Keratinocyte (primary cell): ENCODE results near the gene DSCAM. TPM values are rescaled to one million over a fixed set of nuclear protein-coding genes. Genes with fewer than 3 reads are reported as not detected.

Experiments used
- DNase-seq: peaks from one replicate; pipeline ENCODE4 v3.0.0-alpha.2; 2011; ENCODE audit warnings: low read depth, missing footprints, low spot score
- FAIRE-seq: peaks from 2 replicates; lab custom pipeline; 2011; peaks lifted over from hg19 to GRCh38; lab: Jason Lieb, UNC
- H2AFZ ChIP-seq: 2 replicates; pipeline ENCODE4 v1.6.0; 2012; ENCODE audit warnings: low read length, control low read depth, inconsistent platforms; ENCODE audit not compliant: control insufficient read depth
- H3K27ac ChIP-seq: 2 replicates; pipeline ENCODE4 v1.5.1; 2011; ENCODE audit warnings: low read length; ENCODE audit not compliant: control insufficient read depth, insufficient read depth
- H3K27me3 ChIP-seq: 3 replicates; pipeline ENCODE4 v1.6.0; 2011; ENCODE audit warnings: low read length; ENCODE audit not compliant: control insufficient read depth, insufficient read depth; ENCODE audit errors: extremely low read depth
- H3K36me3 ChIP-seq, 2 experiments: 2 replicates in 1 of 2; 3 replicates in 1 of 2; pipeline ENCODE4 v1.5.1; 2011; ENCODE audit warnings: low read length in 2 of 2, mild to moderate bottlenecking in 1 of 2; ENCODE audit not compliant: control insufficient read depth in 2 of 2, insufficient read depth in 2 of 2; ENCODE audit errors: extremely low read depth in 1 of 2
- H3K4me1 ChIP-seq: 3 replicates; pipeline ENCODE4 v1.5.1; 2011; ENCODE audit warnings: low read length; ENCODE audit not compliant: control insufficient read depth, insufficient read depth; ENCODE audit errors: extremely low read depth
- H3K4me2 ChIP-seq: 3 replicates; pipeline ENCODE4 v1.6.0; 2011; ENCODE audit warnings: low read depth, low read length; ENCODE audit not compliant: control insufficient read depth, insufficient read depth; ENCODE audit errors: extremely low read depth
- H3K4me3 ChIP-seq, 3 experiments: fragments of 200-600 bp in 1 of 3; sonication (generic) in 1 of 3; 2 replicates in 2 of 3; 3 replicates in 1 of 3; pipeline ENCODE4 v1.5.1; 2011 to 2016; ENCODE audit warnings: low read length in 3 of 3, mild to moderate bottlenecking in 3 of 3, control low read depth in 2 of 3, inconsistent platforms in 1 of 3, low read depth in 1 of 3, mixed read lengths in 1 of 3, mixed run types in 1 of 3, moderate library complexity in 1 of 3; ENCODE audit not compliant: control insufficient read depth in 2 of 3, insufficient read depth in 2 of 3; ENCODE audit errors: extremely low read depth in 1 of 3
- H3K79me2 ChIP-seq: 2 replicates; pipeline ENCODE4 v1.6.0; 2012; ENCODE audit warnings: low read length; ENCODE audit not compliant: control insufficient read depth, insufficient read depth
- H3K9ac ChIP-seq: 3 replicates; pipeline ENCODE4 v1.6.0; 2011; ENCODE audit warnings: low read length; ENCODE audit not compliant: control insufficient read depth, insufficient read depth; ENCODE audit errors: extremely low read depth
- H3K9me1 ChIP-seq: 3 replicates; pipeline ENCODE4 v1.6.0; 2011; ENCODE audit warnings: low read length; ENCODE audit not compliant: control insufficient read depth, insufficient read depth; ENCODE audit errors: extremely low read depth
- H3K9me3 ChIP-seq: 2 replicates; pipeline ENCODE4 v1.5.1; 2012; ENCODE audit warnings: low read depth, low read length; ENCODE audit not compliant: control insufficient read depth
- H4K20me1 ChIP-seq: 3 replicates; pipeline ENCODE4 v1.6.0; 2011; ENCODE audit warnings: low read length; ENCODE audit not compliant: control insufficient read depth, insufficient read depth; ENCODE audit errors: extremely low read depth
- EZH2 ChIP-seq: IDR thresholded peaks from one replicate; pipeline ENCODE4 v1.6.1; 2012; ENCODE audit warnings: inconsistent platforms, mild to moderate bottlenecking, low read length, moderate library complexity
- dilution Hi-C: fragments of 300-500 bp; cut with MboI; formaldehyde crosslinking; loops from one replicate; pipeline ENCODE4 v1.7.0; 2020; ENCODE audit warnings: low sequenced_read_pairs; ENCODE audit not compliant: extremely low pct_ligation_motif_present
- polyA plus RNA-seq, 5 experiments: library from polyadenylated mRNA; depleted of rRNA in 3 of 5; stranded (reverse) in 3 of 5; stranded (forward) in 1 of 5; unstranded in 1 of 5; fragments of >200 nt; gene quantifications; 1 replicate in 1 of 5; 2 replicates in 3 of 5; 3 replicates in 1 of 5; pipeline versions ENCODE4 v1.2.1 to v1.2.3, GENCODE V29; 2011 to 2012; ENCODE audit warnings: missing spikeins in 2 of 5, low read depth in 1 of 5, low replicate concordance in 1 of 5
- TF ChIP-seq, protein P1 (sequence below), 3 experiments: IDR thresholded peaks in 1 of 3; conservative IDR thresholded peaks in 1 of 3; optimal IDR thresholded peaks in 1 of 3; 2 replicates in 2 of 3; 3 replicates in 1 of 3; pipeline versions ENCODE3 to v1.5.1; 2011; ENCODE audit warnings: low read length in 3 of 3, mild to moderate bottlenecking in 3 of 3, moderate library complexity in 2 of 3, control low read depth in 1 of 3, inconsistent platforms in 1 of 3; ENCODE audit not compliant: insufficient read depth in 2 of 3; ENCODE audit errors: extremely low read depth in 1 of 3

Gene DSCAM
- polyA plus RNA-seq, 1 donor (not counting 4 experiments of a cell fraction or from before 2014, with no cell fraction given): 2.1 TPM

DNA sequence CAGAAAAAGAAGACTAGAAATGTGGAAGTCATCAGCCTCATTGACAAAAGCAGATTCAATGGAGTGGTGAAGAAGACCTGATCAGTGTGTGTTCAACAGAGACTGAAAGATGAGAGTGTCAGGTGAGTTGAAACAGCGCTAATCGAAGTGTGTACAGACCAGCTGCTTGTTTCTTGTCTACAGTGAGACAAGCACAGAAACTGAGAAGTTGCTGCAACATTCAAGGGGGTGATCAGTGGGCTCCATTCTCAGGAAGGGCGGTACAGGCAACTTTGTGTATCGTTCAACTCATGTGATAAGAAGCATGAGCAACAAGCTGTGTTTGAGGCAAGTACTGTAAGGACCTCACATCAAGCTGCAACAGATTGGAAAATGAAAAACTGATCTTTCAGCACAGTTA, 19.4 kb downstream of the DSCAM start:
- H3K4me2 ChIP-seq: no peak overlapping the region
- no peak overlapping the region for H3K27ac ChIP-seq
- DNase-seq (no peak), FAIRE-seq (no peak)
- H3K9ac ChIP-seq: no peak overlapping the region
- peaks cover 15% of the 10 kb centered on the region for H3K79me2 ChIP-seq
- no peaks in the 10 kb centered on the region for H3K9me1 ChIP-seq
- dilution Hi-C loops: no loop called here
- no peak overlapping the region for H2AFZ ChIP-seq
- no peak for TF ChIP-seq EZH2
- TF ChIP-seq, protein P1, sequence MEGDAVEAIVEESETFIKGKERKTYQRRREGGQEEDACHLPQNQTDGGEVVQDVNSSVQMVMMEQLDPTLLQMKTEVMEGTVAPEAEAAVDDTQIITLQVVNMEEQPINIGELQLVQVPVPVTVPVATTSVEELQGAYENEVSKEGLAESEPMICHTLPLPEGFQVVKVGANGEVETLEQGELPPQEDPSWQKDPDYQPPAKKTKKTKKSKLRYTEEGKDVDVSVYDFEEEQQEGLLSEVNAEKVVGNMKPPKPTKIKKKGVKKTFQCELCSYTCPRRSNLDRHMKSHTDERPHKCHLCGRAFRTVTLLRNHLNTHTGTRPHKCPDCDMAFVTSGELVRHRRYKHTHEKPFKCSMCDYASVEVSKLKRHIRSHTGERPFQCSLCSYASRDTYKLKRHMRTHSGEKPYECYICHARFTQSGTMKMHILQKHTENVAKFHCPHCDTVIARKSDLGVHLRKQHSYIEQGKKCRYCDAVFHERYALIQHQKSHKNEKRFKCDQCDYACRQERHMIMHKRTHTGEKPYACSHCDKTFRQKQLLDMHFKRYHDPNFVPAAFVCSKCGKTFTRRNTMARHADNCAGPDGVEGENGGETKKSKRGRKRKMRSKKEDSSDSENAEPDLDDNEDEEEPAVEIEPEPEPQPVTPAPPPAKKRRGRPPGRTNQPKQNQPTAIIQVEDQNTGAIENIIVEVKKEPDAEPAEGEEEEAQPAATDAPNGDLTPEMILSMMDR (optimal IDR thresholded peaks at IDR 0.05 in 1 of 3, IDR thresholded peaks at IDR 0.05 in 1 of 3, conservative IDR thresholded peaks at IDR 0.05 in 1 of 3; ENCODE audit: extremely low read depth in 1 of 3, insufficient read depth in 2 of 3, low read length in 3 of 3): no peak
- H3K4me3 ChIP-seq: no peak overlapping the region
- H3K27me3 ChIP-seq: no peaks in the 10 kb centered on the region
- H4K20me1 ChIP-seq: no peaks in the 10 kb centered on the region
- no peaks in the 10 kb centered on the region for H3K36me3 ChIP-seq
- no peaks in the 10 kb centered on the region for H3K9me3 ChIP-seq
- no peaks in the 10 kb centered on the region for H3K4me1 ChIP-seq

DNA sequence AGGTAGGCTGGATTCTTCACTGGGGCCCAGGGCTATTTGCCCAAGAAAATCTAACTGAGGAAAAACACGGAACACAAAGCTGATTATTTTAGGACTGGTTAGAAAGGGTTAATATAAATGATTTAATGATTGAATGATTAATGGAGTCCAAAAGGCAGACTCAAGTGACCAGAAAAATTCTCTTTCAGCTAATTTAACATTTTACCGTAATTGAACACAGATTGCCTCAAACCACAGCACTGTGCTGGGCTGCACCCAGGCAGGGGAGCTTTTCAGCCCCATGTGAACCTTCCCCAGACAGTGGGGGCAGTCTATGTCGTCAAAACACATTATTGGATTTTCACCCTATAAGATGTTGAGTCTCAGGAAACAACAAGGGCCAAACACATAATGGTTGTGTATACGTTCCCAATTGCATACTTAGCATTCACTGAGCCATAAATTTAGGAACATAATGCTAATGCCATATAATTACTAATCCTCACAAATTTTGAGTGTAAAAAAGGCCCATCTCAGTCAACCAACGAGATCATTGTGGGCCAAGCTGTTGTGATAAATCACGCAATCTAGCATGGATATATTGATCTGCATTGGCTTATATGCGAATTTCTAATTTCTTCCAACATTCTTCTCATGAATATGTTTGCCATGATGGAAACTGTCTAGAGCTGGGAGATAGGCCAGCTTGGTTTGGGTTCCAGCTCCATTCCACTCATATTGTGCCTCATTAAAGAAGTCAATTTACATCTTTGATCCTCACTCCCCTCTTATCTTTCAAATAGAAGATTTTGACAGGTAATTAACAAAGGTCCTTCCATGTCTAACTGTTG, 27.7 kb downstream of the DSCAM start:
- H3K27ac ChIP-seq: no peak overlapping the region
- H4K20me1 ChIP-seq: no peaks in the 10 kb centered on the region
- no peaks in the 10 kb centered on the region for H3K9me1 ChIP-seq
- no peak overlapping the region for H3K4me3 ChIP-seq
- no peak overlapping the region for H3K4me2 ChIP-seq
- H3K79me2 ChIP-seq: peaks cover 8% of the 10 kb centered on the region
- DNase-seq (no peak), FAIRE-seq (no peak)
- H3K36me3 ChIP-seq: no peaks in the 10 kb centered on the region
- dilution Hi-C loops: no loop called here
- no peak overlapping the region for H2AFZ ChIP-seq
- H3K27me3 ChIP-seq: no peaks in the 10 kb centered on the region
- no peaks in the 10 kb centered on the region for H3K9me3 ChIP-seq
- no peaks in the 10 kb centered on the region for H3K4me1 ChIP-seq
- TF ChIP-seq, protein P1 (optimal IDR thresholded peaks at IDR 0.05 in 1 of 3, IDR thresholded peaks at IDR 0.05 in 1 of 3, conservative IDR thresholded peaks at IDR 0.05 in 1 of 3; ENCODE audit: extremely low read depth in 1 of 3, insufficient read depth in 2 of 3, low read length in 3 of 3): no peak
- no peak for TF ChIP-seq EZH2
- no peak overlapping the region for H3K9ac ChIP-seq
